Hematopoietic multipotent progenitor cell treated with erythropoietin and hydrocortisone succinate and interleukin-3 and kit ligand, for 17 days (in vitro differentiated cells): ENCODE measurements around the gene BMPR2.
"Not testable (repeated sequence)": the region's sequence is repeated elsewhere in the genome, so short reads cannot be mapped to it uniquely, and the experiment has no call there.

Source experiments
- DNase-seq: peaks from one replicate; pipeline ENCODE4 v3.0.0-alpha.2; 2015; ENCODE audit warnings: low spot score

The BMPR2 gene

GRCh38 chr2:202382684-202383083 lies 6.6 kb downstream of the BMPR2 start:
- no peak for DNase-seq

- not testable (repeated sequence) for DNase-seq
Observed at GRCh38 chr2:202386495-202386894, 10.4 kb downstream of the BMPR2 start.

GRCh38 chr2:202387608-202388342 lies 11.6 kb downstream of the BMPR2 start:
- no peak for DNase-seq

DNA sequence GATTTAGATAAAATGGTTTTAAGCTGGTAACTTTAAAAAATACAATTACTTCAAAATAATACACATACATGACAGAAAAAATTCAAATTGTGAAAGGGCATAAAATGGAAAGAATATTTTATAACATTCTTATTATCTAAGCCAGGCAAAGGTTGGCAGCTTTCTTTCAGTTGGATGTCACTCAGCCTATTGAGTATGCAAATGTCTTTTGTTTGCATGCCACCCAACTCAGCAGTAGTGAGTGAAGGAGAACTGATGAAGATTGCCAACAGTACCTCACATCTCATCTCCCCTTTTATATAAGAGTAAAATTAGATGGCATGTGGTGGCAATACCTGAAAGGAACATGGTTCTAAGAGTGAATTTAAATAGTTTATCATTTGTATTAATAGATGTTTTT lies 24.8 kb downstream of the BMPR2 start:
- no peak for DNase-seq

DNA sequence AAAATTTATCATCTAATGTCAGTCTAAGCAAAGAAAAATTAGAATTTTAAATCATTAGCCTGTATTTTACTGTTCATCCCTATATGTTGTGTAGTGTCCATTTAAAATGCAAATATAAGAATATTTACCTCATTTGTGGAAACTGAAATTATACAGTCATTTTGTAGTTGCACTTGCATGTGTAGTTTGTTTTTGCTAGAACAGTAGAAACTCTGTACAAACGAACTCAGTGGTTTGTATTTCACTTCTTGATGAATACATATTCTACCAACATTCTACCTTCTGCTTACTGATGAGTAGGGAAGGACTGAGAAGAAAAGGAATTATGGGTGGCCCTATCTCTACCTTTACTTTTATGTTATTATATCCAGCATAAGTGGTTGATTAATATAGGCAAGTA lies 29.7 kb downstream of the BMPR2 start:
- no peak for DNase-seq

DNA sequence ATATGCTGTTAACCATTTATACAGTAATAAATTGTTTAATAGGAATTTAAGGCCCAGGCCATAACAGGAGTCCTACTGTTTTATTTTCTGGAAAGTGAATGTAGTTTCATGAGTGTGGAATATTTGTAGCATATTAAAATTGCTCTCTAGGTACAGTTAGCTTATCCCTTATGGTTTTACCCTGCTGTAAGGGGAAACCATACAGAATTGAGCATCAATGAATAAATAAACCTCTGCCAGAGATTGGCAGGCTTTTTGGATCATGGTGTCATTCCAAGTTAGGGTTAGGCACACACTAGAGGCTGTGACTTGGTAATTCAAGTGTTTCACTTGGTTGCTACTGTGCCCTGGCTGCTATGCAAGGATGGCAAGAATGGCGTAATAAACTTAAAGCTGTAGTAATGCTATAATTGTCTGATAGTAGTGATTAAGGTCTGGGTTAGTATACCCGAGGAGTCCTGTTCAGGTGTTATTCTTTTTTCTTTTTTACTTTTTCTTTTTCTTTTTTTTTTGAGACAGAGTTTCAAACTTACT lies 30.4 kb downstream of the BMPR2 start:
- DNase-seq = no peak

DNA sequence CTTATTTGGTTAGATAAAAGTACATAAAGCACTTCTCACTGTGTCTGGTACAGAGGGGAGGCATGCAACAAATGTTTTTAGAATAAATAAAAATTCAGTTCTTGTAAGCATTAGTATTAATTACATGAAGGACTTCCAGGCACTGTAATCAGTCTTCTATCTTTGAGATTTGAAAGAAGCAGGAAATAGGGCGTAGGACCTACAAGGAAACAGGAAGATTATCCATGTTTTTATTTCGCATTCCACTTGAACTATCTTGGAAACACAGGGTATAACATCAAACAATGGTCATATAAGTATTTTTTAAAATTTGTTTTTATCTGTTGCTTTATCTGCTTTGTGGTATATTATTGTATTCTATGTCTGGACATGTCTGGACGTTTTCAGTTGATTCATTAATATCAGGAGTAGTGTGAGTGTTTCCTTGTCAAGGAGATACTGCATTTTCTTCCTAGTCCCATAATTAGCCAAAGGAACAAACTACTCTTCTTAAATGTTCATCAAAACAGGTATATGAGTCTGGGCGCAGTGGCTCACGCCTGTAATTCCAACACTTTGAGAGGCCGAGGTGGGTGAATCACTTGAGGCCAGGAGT lies 32.5 kb downstream of the BMPR2 start:
- DNase-seq = no peak

DNA sequence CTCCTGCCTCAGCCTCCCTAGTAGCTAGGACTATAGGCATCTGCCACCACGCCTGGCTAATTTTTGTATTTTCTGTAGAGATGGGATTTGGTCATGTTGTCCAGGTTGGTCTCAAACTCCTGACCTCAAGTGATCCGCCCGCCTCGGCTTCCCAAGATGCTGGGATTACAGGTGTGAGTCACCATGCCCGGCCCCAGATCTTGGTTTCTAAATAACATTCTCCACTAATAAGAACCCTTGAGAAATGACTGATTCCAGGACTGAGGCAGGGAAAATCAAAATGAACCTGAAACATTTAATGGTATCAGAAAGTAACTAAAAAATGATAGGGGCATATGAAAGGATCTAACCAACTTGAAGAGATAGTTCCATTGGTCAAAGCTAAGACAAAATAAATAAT lies 34.0 kb downstream of the BMPR2 start:
- no peak for DNase-seq

DNA sequence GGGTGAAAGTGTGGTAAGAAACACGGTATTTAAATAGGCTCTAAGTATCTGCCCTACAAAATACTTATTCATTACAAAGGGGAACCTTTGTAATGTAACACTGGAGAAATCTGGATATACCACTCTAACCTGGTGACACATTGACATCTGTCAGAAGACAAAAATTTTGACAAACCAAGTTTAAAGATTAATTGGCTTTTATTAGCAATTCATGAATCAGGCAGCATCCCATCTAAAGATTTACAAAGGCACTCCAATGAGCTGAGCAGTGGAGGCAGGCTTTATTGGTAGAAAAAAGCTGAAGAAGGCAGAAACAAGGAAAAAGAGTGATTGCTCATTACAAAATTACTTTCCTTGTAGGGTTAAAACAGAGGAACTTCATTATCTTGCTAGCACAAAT lies 35.0 kb downstream of the BMPR2 start:
- DNase-seq = no peak

DNA sequence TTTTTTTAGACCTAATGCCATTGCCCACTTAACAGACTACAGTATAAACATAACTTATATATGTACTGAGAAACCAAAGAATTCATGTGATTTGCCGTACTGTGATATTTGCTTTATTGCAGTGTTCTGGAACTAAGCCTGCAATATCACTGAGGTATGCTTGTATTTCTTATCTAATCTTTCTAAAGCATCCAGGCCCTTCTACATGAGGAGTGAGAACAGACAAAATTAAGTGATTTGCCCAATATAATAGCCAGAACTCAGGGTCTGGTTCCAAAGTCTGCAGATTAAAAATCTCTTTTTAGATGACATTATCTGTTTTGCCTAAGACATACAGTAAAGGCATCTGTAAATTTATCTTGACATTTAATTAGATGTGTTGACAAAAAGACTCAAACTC lies 41.9 kb downstream of the BMPR2 start:
- no peak for DNase-seq

- DNase-seq = no peak
Observed at GRCh38 chr2:202418511-202418910, 42.4 kb downstream of the BMPR2 start.

DNA sequence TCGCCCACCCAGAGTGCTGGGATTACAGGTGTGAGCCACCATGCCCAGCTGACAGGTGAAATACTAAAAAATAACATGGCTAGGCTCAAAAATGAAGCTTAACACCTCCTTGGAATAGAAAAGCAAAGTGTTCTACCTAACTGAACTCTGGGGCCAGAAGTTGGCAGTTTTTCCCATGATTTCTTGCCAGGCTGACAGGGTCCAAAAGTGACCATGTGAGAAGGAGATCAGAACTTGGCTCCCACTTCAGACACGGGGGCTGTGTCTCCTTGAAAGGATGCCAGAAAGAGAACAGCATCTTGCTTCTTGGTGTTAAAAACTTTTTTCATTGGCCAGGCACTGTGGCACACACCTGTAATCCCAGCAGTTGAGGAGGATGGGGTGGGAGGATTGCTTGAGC lies 47.0 kb downstream of the BMPR2 start:
- no peak for DNase-seq

DNA sequence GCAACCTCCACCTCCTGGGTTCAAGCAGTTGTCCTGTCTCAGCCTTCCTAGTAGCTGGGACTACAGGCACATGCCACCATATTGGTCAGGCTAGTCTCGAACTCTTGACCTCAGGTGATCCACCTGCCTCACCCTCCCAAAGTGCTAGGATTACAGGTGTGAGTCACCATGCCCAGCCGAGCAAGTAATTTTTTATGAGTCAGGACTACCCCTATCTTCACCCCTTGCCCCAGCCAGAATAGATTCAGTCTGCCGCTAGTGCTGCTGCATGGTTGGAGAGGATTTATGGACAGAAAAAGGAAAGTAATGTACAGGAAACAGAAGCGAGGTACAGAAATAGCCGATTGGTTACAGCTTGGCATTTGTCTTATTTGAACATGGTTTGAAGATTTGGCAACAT lies 48.9 kb downstream of the BMPR2 start:
- no peak for DNase-seq

DNA sequence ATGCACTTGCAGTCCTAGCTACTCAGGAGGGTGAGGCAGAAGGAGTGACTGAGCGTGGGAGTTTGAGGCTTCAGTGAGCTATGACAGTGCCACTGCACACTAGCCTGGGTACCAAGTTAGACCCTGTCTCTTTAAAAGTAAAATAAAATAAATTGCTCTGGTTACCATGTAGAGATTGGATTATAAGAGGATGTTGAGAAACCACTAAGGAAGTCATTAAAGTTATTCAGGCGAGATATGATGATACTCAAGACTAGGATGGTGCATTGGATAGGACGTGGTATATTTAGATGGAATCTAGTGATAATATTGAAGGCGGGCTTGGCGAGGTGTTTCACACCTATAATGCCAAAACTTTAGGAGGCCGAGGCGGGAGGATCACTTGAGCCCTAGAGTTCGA lies 50.6 kb downstream of the BMPR2 start:
- DNase-seq = no peak

- no peak for DNase-seq
Observed at GRCh38 chr2:202429164-202429980, 53.2 kb downstream of the BMPR2 start.

DNA sequence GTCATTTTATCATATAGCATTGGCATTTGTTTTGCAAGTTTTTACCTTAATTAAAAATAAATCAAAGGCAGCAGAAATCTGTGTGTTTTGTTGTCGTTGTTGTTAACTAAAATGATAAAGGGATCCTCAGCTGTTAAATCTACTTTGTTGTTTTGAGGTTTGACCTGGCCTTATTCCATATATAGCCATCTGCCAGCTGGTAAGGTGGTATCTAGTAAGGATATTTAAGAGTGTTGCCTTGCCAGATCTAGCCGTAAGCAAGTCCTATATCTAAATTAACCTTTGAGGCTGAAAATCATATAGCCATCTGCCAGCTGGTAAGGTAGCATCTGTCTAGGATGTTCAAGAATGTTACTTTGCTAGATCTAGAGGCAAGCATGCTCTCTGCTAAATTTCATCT lies 56.6 kb downstream of the BMPR2 start:
- no peak for DNase-seq

DNA sequence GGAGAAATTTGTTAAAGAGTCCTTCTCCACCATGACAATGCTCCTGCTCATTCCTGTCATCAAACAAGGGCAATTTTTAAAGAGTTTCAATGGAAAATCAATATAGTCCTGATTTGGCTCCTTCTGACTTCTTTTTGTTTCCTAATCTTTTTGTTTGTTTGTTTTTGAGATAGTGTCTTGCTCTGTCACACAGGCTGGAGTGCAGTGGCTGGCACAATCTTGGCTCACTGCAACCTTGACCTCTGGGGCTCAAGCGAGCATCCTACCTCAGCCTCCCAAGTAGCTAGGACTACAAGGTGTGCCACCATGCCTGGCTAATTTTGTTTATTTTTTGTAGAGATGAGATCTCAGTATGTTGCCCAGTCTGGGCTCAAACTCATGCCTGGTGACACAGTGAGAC lies 58.3 kb downstream of the BMPR2 start:
- no peak for DNase-seq

GRCh38 chr2:202436626-202437025 lies 60.5 kb downstream of the BMPR2 start:
- DNase-seq = no peak

DNA sequence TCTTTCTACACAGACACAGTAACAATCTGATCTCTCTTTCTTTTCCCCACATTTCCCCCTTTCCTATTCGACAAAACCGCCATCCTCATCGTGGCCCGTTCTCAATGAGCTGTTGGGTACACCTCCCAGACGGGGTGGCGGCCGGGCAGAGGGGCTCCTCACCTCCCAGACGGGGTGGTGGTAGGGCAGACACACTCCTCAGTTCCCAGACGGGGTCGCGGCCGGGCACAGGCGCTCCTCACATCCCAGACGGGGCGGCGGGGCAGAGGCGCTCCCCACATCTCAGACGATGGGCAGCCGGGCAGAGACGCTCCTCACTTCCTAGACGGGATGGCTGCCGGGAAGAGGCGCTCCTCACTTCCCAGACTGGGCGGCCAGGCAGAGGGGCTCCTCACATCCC lies 64.0 kb downstream of the BMPR2 start:
- DNase-seq = not testable (repeated sequence)

DNA sequence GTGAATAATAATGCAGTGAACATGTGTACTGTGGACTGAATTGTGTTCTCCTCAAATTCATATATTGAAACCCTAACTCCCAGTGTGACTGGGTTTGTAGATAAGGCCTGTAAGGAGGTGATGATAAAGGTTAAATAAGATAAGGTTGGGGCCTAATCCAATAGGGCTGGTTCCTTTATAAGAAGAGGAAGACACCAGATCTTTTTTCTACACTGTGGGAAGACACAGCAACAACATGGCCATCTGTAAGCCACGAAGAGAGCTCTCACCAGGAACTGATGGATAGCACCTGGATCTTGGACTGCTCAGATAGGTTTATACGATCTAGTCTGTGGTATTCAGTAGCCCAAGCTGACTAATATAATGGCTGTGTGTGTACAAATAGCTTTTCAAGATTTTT lies 66.8 kb downstream of the BMPR2 start:
- no peak for DNase-seq

DNA sequence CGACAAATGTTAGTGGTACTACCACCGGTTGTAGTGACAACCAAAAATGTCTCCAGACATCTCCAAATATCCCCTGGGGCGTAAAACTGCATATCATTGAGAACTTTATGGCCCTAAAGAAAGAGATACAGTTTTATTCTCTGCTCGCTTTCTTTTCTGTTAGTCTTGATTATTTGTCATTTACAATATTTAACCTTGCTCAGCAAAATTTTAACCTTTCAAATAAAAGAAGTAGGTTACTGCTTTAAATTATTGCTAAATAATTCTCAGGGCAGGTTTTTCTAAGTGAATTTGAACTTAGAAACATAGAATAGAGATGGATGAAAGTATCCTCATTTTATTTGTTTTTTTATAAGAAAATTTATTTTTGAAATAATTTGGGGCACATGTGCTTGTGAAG lies 67.9 kb downstream of the BMPR2 start:
- no peak for DNase-seq

GRCh38 chr2:202449344-202449743 lies 73.2 kb downstream of the BMPR2 start:
- no peak for DNase-seq

DNA sequence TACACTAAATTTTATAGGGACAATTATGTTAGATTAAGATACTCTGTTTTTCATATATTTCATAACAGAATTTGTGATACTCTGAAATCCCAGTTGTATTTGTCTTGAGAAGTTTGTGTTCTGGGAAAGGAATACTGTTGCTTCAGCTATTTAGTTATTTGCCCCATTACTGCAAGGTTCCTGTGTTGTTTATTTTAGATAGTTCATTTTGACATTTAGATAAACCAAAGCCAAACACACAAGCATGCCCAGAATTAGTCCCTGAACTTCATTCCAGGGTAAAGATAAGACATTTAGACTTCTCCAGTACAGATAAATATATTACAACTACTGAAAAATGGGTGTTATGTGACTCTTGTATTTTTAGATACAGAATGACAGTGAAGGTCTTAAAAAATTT lies 74.7 kb downstream of the BMPR2 start:
- DNase-seq = no peak
